ENCODE data around the gene AUTS2.
A peak's percentile ranks its signal among the peaks of the same experiment; 100 is the strongest.

AUTS2 gene

DNA sequence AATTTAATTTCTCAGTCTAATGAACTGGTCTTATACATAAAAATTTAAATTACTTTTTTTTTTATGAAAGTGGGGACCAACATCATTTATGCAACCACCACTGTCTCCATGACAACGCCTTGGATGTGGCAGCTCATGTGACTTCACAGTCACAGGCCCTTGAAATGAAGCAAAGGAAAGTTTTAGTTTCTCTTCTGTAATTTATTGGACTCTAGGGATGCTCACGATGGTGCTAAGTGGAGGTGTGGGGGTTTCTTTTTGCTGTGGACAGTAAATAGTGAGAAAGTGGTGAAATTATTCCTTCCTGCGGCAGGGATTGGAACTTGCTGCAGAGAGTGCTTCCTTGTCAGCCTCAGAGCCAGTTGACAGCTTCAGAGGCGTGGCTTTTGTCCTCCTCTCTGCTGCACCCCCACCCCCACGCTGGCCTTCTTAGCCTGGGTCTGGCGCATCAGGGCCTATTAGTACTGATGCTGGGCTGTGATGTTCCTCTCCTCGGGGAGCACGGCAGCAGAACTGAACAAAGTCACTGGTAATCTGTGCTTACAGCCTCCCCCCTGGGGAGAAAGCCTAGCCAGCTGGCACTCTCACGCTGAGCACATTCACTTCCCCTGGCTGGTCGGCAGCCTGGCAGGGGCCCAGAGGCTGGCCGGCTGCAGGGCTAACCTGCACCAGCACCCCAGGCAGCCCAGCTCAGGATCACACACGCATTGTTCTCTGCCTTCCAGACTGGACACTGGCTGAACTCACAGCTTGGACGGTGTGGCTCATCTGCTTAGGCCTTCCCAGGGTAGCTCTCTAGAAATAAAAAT lies 1016.2 kb downstream of the AUTS2 start:
- TF ChIP-seq, protein P1, sequence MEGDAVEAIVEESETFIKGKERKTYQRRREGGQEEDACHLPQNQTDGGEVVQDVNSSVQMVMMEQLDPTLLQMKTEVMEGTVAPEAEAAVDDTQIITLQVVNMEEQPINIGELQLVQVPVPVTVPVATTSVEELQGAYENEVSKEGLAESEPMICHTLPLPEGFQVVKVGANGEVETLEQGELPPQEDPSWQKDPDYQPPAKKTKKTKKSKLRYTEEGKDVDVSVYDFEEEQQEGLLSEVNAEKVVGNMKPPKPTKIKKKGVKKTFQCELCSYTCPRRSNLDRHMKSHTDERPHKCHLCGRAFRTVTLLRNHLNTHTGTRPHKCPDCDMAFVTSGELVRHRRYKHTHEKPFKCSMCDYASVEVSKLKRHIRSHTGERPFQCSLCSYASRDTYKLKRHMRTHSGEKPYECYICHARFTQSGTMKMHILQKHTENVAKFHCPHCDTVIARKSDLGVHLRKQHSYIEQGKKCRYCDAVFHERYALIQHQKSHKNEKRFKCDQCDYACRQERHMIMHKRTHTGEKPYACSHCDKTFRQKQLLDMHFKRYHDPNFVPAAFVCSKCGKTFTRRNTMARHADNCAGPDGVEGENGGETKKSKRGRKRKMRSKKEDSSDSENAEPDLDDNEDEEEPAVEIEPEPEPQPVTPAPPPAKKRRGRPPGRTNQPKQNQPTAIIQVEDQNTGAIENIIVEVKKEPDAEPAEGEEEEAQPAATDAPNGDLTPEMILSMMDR (IDR thresholded peaks at IDR 0.05): no peak
- Histone ChIP-seq H3K9me3 (no peaks in the 10 kb centered on the region), H3K4me3 (no peak overlapping the region), H3K36me3 (no peaks in the 10 kb centered on the region), H3K27ac (no peak overlapping the region), H3K27me3 (no peaks in the 10 kb centered on the region), H3K4me1 (peaks cover 0 to 14% (median 12%) of the 10 kb centered on the region in 4 donors)
- DNase-seq: peak; percentile 76 to 92
- intact Hi-C loops (cut with DNase I; ENCODE audit: low total_unique reads): loop anchor here (2.0 kb wide), 1 partner anchor 50 kb away; no protein-coding TSS in a partner anchor

GRCh38 chr7:70615066-70615606 lies 1016.9 kb downstream of the AUTS2 start:
- intact Hi-C loops (cut with DNase I; ENCODE audit: low total_unique reads): loop anchor here (2.0 kb wide), 1 partner anchor 50 kb away; no protein-coding TSS in a partner anchor
- Histone ChIP-seq H3K4me3 (no peak overlapping the region), H3K36me3 (no peaks in the 10 kb centered on the region), H3K9me3 (no peaks in the 10 kb centered on the region), H3K4me1 (peaks cover 0 to 14% (median 12%) of the 10 kb centered on the region in 4 donors), H3K27me3 (no peaks in the 10 kb centered on the region), H3K27ac (no peak overlapping the region)
- TF ChIP-seq, protein P1 (IDR thresholded peaks at IDR 0.05): no peak
- no peak for DNase-seq

GRCh38 chr7:70616211-70616610 lies 1017.9 kb downstream of the AUTS2 start:
- intact Hi-C loops (cut with DNase I; ENCODE audit: low total_unique reads): no loop called here
- peaks cover 0 to 14% (median 12%) of the 10 kb centered on the region in 4 donors for H3K4me1 ChIP-seq
- no peaks in the 10 kb centered on the region for H3K36me3 ChIP-seq
- TF ChIP-seq, protein P1 (IDR thresholded peaks at IDR 0.05): no peak
- no peak for DNase-seq
- H3K27me3 ChIP-seq: no peaks in the 10 kb centered on the region
- no peaks in the 10 kb centered on the region for H3K9me3 ChIP-seq
- H3K4me3 ChIP-seq: no peak overlapping the region
- H3K27ac ChIP-seq: no peak overlapping the region

GRCh38 chr7:70616821-70617220 lies 1018.5 kb downstream of the AUTS2 start:
- intact Hi-C loops (cut with DNase I; ENCODE audit: low total_unique reads): no loop called here

DNA sequence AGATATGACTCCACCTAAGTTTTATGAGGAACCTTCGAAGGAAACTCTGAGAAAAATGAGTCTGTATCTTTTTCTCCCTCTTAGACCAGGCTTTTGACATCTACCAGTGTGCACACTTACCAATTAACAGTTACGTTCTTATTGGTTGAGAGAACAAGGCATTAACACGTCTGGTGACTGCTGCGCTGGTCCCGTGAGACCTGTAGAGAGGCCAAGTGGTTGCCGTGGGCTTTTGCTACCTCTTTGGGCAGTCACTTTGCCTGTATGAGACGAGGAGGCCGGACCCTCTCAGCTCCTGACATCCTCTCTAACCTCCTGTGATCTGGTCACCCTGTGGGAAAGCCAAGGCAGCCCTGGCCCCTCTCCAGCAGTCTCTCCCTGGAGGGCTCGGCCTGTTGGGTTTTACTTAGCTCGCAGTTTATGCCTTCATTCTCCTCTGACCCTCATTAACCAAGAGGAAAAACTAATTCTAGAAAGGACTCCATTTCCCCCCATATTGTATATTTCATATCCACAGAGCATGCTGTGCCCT lies 1019.8 kb downstream of the AUTS2 start:
- DNase-seq: no peak
- intact Hi-C loops (cut with DNase I; ENCODE audit: low total_unique reads): no loop called here
- peaks cover 0 to 14% (median 12%) of the 10 kb centered on the region in 4 donors for H3K4me1 ChIP-seq
- H3K27me3 ChIP-seq: no peaks in the 10 kb centered on the region
- H3K9me3 ChIP-seq: no peaks in the 10 kb centered on the region
- H3K4me3 ChIP-seq: no peak overlapping the region
- TF ChIP-seq, protein P1 (IDR thresholded peaks at IDR 0.05): no peak
- H3K36me3 ChIP-seq: no peaks in the 10 kb centered on the region
- no peak overlapping the region for H3K27ac ChIP-seq

More at GRCh38 chr7:70616821-70617220, 1018.5 kb downstream of the AUTS2 start:
- TF ChIP-seq, protein P1 (IDR thresholded peaks at IDR 0.05): no peak
- H3K27ac ChIP-seq: no peak overlapping the region
- peaks cover 0 to 14% (median 12%) of the 10 kb centered on the region in 4 donors for H3K4me1 ChIP-seq
- no peaks in the 10 kb centered on the region for H3K27me3 ChIP-seq
- no peaks in the 10 kb centered on the region for H3K36me3 ChIP-seq
- no peak overlapping the region for H3K4me3 ChIP-seq
- no peak for DNase-seq
- no peaks in the 10 kb centered on the region for H3K9me3 ChIP-seq
